GM12872 (cell line): ENCODE data around the gene HMGXB3.

ENCODE experiments used
- CTCF ChIP-seq: IDR thresholded peaks from 3 replicates; pipeline ENCODE4 v1.5.1; 2011; ENCODE audit warnings: low read depth, mild to moderate bottlenecking, low read length, moderate library complexity; ENCODE audit not compliant: insufficient read depth

Gene HMGXB3

GRCh38 chr5:150080696-150081435, 80.3 kb downstream of the HMGXB3 start:
- TF ChIP-seq CTCF, result no peak

- TF ChIP-seq CTCF, result no peak
Measured at GRCh38 chr5:150081541-150082283, 81.2 kb downstream of the HMGXB3 start.

GRCh38 chr5:150082374-150082773, 81.8 kb downstream of the HMGXB3 start:
- no peak for TF ChIP-seq CTCF

GRCh38 chr5:150082889-150083288, 82.3 kb downstream of the HMGXB3 start:
- TF ChIP-seq CTCF, result no peak

GRCh38 chr5:150085191-150085912, 84.8 kb downstream of the HMGXB3 start:
- no peak for TF ChIP-seq CTCF

GRCh38 chr5:150085950-150086715, 85.6 kb downstream of the HMGXB3 start, which contains the start of gene CSF1R:
Gene CSF1R (minus strand): TSS chr5:150086554. CDS start chr5:150086427, 127 bp downstream.
- TF ChIP-seq CTCF, result no peak
